Peyer's patch (tissue), 4 donors: Measurements from ENCODE around the gene MRTFB.

Experiments used
- CTCF ChIP-seq, 6 experiments: fragments of 450-650 bp in 4 of 6; fragments of 200-600 bp in 2 of 6; sonication (generic) in 1 of 6; IDR thresholded peaks; one replicate each; pipeline ENCODE4 v1.5.1; 2017 to 2019; ENCODE audit warnings: antibody characterized with exemption in 6 of 6, mild to moderate bottlenecking in 3 of 6, moderate library complexity in 1 of 6
- POLR2A ChIP-seq, 2 donors: fragments of 450-650 bp; IDR thresholded peaks; one replicate each; pipeline ENCODE4 v1.5.1; 2017; ENCODE audit warnings: antibody characterized with exemption in 2 of 2, mild to moderate bottlenecking in 2 of 2, moderate library complexity in 2 of 2

DNA sequence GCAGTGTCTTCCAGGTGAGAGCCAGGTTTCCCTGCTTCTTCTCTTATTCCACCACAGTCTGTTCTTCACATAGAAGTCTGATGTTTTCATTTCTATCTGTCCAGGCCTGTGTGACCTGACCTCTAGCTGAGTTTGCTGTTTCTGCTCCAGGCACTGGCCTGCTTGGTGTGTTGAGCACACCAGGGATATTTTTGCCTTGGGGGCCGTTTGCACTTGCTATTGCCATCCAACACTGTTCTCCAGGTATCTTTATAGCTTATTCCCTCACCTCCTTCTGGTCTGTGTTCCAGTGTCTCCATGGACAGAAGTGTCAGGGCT is 41.4 kb downstream of the MRTFB start:
- TF ChIP-seq POLR2A (IDR thresholded peaks at IDR 0.05): no peak
- no peak for TF ChIP-seq CTCF (IDR thresholded peaks at IDR 0.05)
